Psoas muscle (tissue), 8 donors: ENCODE results near the gene L3MBTL1. TPM values are rescaled to one million over a fixed set of nuclear protein-coding genes. Genes with fewer than 3 reads are reported as not detected.

ENCODE experiments used
- ATAC-seq, 4 donors: fragments of 200-7000 bp; cut with Tn5 transposase; one replicate each; pipeline ENCODE4 v1.9.1; 2020; ENCODE audit warnings: moderate library complexity in 3 of 4, mild to moderate bottlenecking in 2 of 4
- DNase-seq, 2 donors: peaks; one replicate each; pipeline ENCODE4 v3.0.0-alpha.2; 2020
- H3K27ac ChIP-seq: fragments of 200-600 bp; one replicate; pipeline ENCODE4 v1.8.0; 2022
- H3K27me3 ChIP-seq, 3 donors: fragments of 200-600 bp in 1 of 3; one replicate each; pipeline versions ENCODE4 v1.6.1 to v1.8.0; 2013 to 2022; ENCODE audit warnings: low read length in 2 of 3, mild to moderate bottlenecking in 2 of 3, moderate library complexity in 1 of 3; ENCODE audit not compliant: insufficient read depth in 3 of 3
- H3K36me3 ChIP-seq, 2 donors: fragments of 200-600 bp in 1 of 2; one replicate each; pipeline versions ENCODE4 v1.6.1 to v1.8.0; 2013 to 2022; ENCODE audit warnings: low read depth in 1 of 2, mild to moderate bottlenecking in 1 of 2, moderate library complexity in 1 of 2; ENCODE audit not compliant: insufficient read depth in 1 of 2
- H3K4me1 ChIP-seq: fragments of 200-600 bp; one replicate; pipeline ENCODE4 v1.8.0; 2022
- H3K4me3 ChIP-seq: fragments of 200-600 bp; one replicate; pipeline ENCODE4 v1.8.0; 2022; ENCODE audit warnings: mild to moderate bottlenecking
- H3K9me3 ChIP-seq: fragments of 200-600 bp; one replicate; pipeline ENCODE4 v1.8.0; 2022
- WGBS, 3 donors: extraction: QIAGEN DNeasy Blood & Tissue Kit; methylation state at CpG; one replicate each; pipeline versions ENCODE4 v1.1.6 to v1.1.7; 2013; 5-methylcytosine and 5-hydroxymethylcytosine counted together
- intact Hi-C, 2 donors: fragments of 100-400 bp; cut with DNase I; formaldehyde crosslinking; loops; one replicate each; pipeline versions ENCODE4 v1.11.0 to v1.14.2; 2022
- polyA plus RNA-seq, 3 donors: library from polyadenylated mRNA; stranded (reverse); fragments of 200-250 nt; gene quantifications; one replicate each; pipeline ENCODE4 v1.2.3, GENCODE V29; 2013
- total RNA-seq, 4 donors: library from RNA; stranded (reverse); fragmentation: NEBNext Ultra II Directional in 2 of 4; extraction: Animal tissue kit (Norgen Biotek cat#: 25700) in 2 of 4; gene quantifications; one replicate each; pipeline versions ENCODE4 v1.2.1 to v1.2.4, GENCODE V29; 2021 to 2023
- TF ChIP-seq, protein P1 (sequence below): fragments of 200-600 bp; IDR thresholded peaks from one replicate; pipeline ENCODE4 v1.8.0; 2022; ENCODE audit warnings: antibody characterized with exemption
- donor health status: healthy with polysubstance abuse.
- donor health status: DM: no; HTN: no; CAD: no; lungs with moderate emphysema.
- donor health status: Bipolar disorder and iron deficiency.
- donor health status: healthy.
- donor health status: DM: yes; HTN: yes; CAD: no.
- donor health status: DM: no; HTN: no; CAD: no.
- donor health status: DM: no; HTN: no; CAD: no.
- donor health status: DM: yes; HTN: yes; CAD: no.

The L3MBTL1 gene
- total and polyA plus RNA-seq, 7 donors, result 0.82 to 4.3 (median 3.2) TPM

DNA sequence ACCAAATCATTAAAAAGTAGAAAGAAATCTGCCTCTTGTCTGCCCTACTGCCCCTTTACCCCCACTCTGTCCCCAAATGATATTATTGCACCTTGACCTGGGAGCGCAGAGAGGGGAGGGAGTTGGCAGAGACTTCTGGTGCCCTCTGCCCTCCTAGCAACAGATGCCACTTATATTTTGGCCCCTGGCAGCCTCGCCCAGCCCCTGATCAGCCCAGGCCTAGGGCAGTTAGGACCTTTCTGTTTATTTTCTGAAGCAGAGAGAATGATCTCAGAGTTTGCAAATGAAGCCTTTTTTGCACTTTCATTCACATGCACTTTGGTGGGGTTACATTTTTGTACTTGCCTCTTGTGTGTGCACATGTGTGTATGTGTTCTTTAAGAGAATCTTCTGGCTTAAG, 43.0 kb downstream of the L3MBTL1 start:
- peaks cover 0 to 5% of the 10 kb centered on the region in 2 donors for H3K36me3 ChIP-seq
- no peaks in the 10 kb centered on the region for H3K9me3 ChIP-seq
- H3K4me3 ChIP-seq, result no peak overlapping the region
- DNase-seq (no peak), ATAC-seq (no peak)
- WGBS, 3 donors, result 91 to 96% (median 93%) methylated on average over 2 of the region's 2 CpGs
- intact Hi-C loops, result no loop called here
- H3K27ac ChIP-seq, result no peak overlapping the region
- TF ChIP-seq, protein P1, sequence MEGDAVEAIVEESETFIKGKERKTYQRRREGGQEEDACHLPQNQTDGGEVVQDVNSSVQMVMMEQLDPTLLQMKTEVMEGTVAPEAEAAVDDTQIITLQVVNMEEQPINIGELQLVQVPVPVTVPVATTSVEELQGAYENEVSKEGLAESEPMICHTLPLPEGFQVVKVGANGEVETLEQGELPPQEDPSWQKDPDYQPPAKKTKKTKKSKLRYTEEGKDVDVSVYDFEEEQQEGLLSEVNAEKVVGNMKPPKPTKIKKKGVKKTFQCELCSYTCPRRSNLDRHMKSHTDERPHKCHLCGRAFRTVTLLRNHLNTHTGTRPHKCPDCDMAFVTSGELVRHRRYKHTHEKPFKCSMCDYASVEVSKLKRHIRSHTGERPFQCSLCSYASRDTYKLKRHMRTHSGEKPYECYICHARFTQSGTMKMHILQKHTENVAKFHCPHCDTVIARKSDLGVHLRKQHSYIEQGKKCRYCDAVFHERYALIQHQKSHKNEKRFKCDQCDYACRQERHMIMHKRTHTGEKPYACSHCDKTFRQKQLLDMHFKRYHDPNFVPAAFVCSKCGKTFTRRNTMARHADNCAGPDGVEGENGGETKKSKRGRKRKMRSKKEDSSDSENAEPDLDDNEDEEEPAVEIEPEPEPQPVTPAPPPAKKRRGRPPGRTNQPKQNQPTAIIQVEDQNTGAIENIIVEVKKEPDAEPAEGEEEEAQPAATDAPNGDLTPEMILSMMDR, result no peak
- H3K4me1 ChIP-seq, result no peaks in the 10 kb centered on the region
- no peaks in the 10 kb centered on the region for H3K27me3 ChIP-seq

DNA sequence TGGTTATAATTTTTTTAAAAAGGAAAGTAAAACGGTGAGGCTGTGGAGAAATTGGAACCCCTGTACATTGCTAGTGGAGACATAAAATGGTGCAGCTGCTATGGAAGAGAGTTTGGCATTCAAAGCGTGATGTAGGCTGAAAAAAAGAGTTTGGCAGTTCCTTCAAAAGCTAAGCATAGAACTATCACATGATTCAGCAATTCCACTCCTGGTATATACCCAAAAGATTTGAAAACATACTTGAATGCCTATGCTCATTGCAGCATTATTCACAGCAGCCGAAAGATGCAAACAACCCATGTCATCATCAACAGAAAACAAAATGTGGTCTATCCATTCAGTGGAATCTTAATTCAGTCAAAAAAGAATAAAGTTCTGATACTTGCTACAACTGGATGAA, 46.9 kb downstream of the L3MBTL1 start:
- TF ChIP-seq, protein P1, result no peak
- Histone ChIP-seq H3K27ac (no peak overlapping the region), H3K9me3 (no peaks in the 10 kb centered on the region), H3K36me3 (no peaks in the 10 kb centered on the region), H3K4me3 (no peak overlapping the region), H3K4me1 (no peaks in the 10 kb centered on the region), H3K27me3 (no peaks in the 10 kb centered on the region)
- intact Hi-C loops, result no loop called here
- ATAC-seq (no peak), DNase-seq (no peak)
- WGBS, 3 donors, result 48 to 61% (median 55%) methylated on average over 3 of the region's 3 CpGs

- H3K9me3 ChIP-seq, result no peaks in the 10 kb centered on the region
- no peak within 1 kb of the TSS for H3K4me3 ChIP-seq
- 76 to 86% (median 78%) methylated on average over 12 of the region's 12 CpGs for WGBS, 3 donors
- H3K27me3 ChIP-seq, result no peaks in the 10 kb centered on the region
- H3K36me3 ChIP-seq, result no peaks in the 10 kb centered on the region
- TF ChIP-seq, protein P1, result no peak
- DNase-seq (no peak), ATAC-seq (no peak)
- intact Hi-C loops, result no loop called here
- H3K4me1 ChIP-seq, result no peaks in the 10 kb centered on the region
- no peak within 1 kb of the TSS for H3K27ac ChIP-seq
Observed at GRCh38 chr20:43558412-43559146, 51.1 kb downstream of the L3MBTL1 start, which contains the start of gene SGK2. SGK2 (plus strand) TSS chr20:43559027; CDS start chr20:43566496, 7,469 bp downstream.

DNA sequence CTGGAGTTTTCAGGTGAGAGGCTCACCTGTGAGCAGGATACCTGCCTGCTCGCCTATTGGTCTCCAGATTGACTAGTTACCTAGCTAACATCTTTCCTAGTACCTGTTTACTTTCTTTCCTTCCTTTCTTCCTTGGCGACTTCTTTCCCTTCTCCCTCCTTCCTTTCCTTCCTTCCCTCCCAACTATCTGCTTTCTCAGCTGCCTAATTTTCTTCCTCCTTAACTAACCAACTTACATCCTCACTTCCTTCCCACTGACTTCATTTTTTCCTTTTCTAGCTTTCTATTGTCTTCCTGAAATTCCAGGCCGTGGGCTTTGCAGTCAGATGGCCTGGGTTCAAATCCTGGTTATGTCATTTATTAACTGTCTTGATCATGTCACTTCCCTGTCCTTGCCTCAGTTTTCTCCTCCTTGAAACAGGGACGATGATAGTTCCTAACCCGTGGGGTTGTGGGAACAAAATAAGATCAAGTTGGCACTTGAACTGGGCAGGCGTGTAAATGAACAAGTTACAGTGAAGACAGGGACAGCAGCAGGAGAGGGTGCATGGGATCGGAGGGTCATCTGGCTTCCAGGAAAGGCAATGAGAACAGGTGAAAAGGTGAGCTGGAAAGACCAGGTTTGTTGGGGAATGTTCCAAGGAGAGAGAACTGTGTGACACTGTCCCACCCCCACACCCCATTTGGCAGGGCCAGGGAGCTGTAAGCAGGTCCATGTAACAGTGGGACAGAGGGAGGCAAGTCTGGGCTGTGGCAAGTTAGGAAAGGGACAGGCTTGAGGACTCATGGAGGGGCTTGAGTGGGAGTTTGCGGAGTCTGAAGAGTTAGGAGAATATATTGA, 51.9 kb downstream of the L3MBTL1 start:
- ATAC-seq (no peak), DNase-seq (no peak)
- Histone ChIP-seq H3K4me3 (no peak overlapping the region), H3K4me1 (no peaks in the 10 kb centered on the region), H3K36me3 (no peaks in the 10 kb centered on the region), H3K9me3 (no peaks in the 10 kb centered on the region), H3K27ac (no peak overlapping the region), H3K27me3 (no peaks in the 10 kb centered on the region)
- TF ChIP-seq, protein P1, result no peak
- WGBS, 3 donors, result 77 to 85% (median 83%) methylated on average over 8 of the region's 8 CpGs
- intact Hi-C loops, result no loop called here
